NK-92 (cell line): ENCODE results near the gene PIEZO1.
"Not testable (repeated sequence)": the region's sequence is repeated elsewhere in the genome, so short reads cannot be mapped to it uniquely, and the experiment has no call there.

Source experiments
- DNase-seq: peaks from one replicate; lab custom pipeline; 2025; ENCODE audit not compliant: unreplicated experiment; lab: John Stamatoyannopoulos, UW

PIEZO1 gene

GRCh38 chr16:88678224-88678979 lies 106.6 kb downstream of the PIEZO1 start:
- no peak for DNase-seq

GRCh38 chr16:88677721-88678120 lies 107.3 kb downstream of the PIEZO1 start:
- DNase-seq, result no peak

GRCh38 chr16:88676502-88677242 lies 108.3 kb downstream of the PIEZO1 start:
- DNase-seq, result no peak

DNA sequence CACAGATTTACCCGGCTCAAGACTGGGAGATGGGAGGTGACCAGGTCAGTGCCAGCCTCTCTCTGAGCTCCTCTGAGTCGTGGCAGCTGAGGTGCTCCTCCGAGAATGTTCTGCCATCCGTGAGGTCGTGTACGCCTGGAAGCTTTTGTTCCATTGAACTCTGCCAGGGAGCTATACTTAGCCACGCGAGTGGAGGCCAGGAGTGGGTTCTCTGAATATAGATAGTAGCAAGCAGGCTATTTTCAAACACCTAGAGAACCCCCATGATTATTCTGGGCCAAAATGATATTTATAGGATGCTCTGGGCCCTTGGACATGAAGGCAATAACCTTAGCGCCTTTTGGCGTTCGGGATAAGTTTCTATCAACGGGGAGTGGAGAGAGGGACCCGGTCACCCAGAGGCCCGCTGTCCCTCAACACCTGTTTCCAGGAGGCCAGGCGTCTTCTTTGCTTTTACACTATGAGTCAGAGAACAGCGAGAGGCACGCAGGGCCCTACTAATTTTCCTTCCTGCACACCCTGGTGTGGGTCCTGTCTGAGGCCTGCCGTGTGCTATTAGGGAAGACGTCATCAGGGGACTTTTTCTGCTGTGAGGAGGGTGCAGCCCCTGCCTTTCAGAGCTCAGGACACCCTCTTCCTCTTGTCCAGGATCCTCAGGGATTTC lies 111.2 kb downstream of the PIEZO1 start:
- no peak for DNase-seq

GRCh38 chr16:88672776-88673175 lies 112.2 kb downstream of the PIEZO1 start:
- DNase-seq, result no peak

- DNase-seq, result no peak
Observed at GRCh38 chr16:88671806-88672205, 113.2 kb downstream of the PIEZO1 start.

- no peak for DNase-seq
Observed at GRCh38 chr16:88669980-88670379, 115.0 kb downstream of the PIEZO1 start.

GRCh38 chr16:88669493-88669892 lies 115.5 kb downstream of the PIEZO1 start:
- not testable (repeated sequence) for DNase-seq

- no peak for DNase-seq
Observed at GRCh38 chr16:88667461-88667860, 117.6 kb downstream of the PIEZO1 start.

DNA sequence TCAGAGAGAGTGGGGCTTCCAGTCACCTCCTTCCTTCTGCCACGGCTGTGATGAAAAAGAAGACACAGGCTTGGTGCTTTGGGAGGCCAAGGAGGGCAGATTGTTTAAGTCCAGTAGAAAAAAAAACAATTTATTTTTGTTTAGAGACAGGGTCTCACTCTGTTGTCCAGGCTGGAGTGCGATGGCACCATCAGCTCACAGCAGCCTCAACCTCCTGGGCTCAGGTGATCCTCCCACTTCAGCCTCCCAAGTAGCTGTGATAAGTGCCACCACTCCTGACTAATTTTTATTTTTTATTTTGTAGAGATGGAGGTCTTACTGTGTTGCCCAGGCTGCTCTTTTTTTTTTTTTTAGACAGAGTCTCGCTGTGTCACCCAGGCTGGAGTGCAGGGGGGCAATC lies 119.5 kb downstream of the PIEZO1 start:
- DNase-seq, result no peak
